Sigmoid colon (tissue), 7 donors: Measurements from ENCODE around the gene ZNF544. TPM values are rescaled to one million over a fixed set of nuclear protein-coding genes. Genes with fewer than 3 reads are reported as not detected.
A peak's percentile ranks its signal among the peaks of the same experiment; 100 is the strongest.

Experiments
- DNase-seq: peaks from one replicate; pipeline ENCODE4 v3.0.0-alpha.2; 2019
- H3K27ac ChIP-seq, 4 donors: fragments of 200-600 bp; sonication (generic); one replicate each; pipeline ENCODE4 v1.5.1; 2016 to 2019; ENCODE audit warnings: mild to moderate bottlenecking in 1 of 4
- H3K27me3 ChIP-seq, 3 donors: fragments of 200-600 bp; sonication (generic); one replicate each; pipeline ENCODE4 v1.5.1; 2019; ENCODE audit warnings: mild to moderate bottlenecking in 1 of 3
- H3K36me3 ChIP-seq, 4 donors: fragments of 200-600 bp; sonication (generic); one replicate each; pipeline ENCODE4 v1.5.1; 2016 to 2019
- H3K4me1 ChIP-seq, 4 donors: fragments of 200-600 bp; sonication (generic); one replicate each; pipeline ENCODE4 v1.5.1; 2017 to 2019
- H3K4me3 ChIP-seq, 4 donors: fragments of 200-600 bp; sonication (generic); one replicate each; pipeline ENCODE4 v1.5.1; 2017 to 2019; ENCODE audit warnings: mild to moderate bottlenecking in 2 of 4, moderate library complexity in 1 of 4
- H3K9me3 ChIP-seq, 4 donors: fragments of 200-600 bp in 3 of 4; sonication (generic) in 3 of 4; one replicate each; pipeline versions ENCODE4 v1.5.1 to v1.6.1; 2013 to 2019
- CTCF ChIP-seq, 4 experiments: fragments of 450-650 bp in 3 of 4; fragments of 200-600 bp in 1 of 4; IDR thresholded peaks; one replicate each; pipeline ENCODE4 v1.5.1; 2016 to 2019; ENCODE audit warnings: antibody characterized with exemption in 4 of 4, mild to moderate bottlenecking in 3 of 4, moderate library complexity in 2 of 4
- EP300 ChIP-seq, 4 donors: sonication (generic); formaldehyde crosslinking; IDR thresholded peaks; one replicate each; pipeline ENCODE4 v1.6.1; 2017; ENCODE audit warnings: antibody characterized with exemption in 4 of 4
- POLR2A ChIP-seq, 2 donors: fragments of 450-650 bp; IDR thresholded peaks; one replicate each; pipeline ENCODE4 v1.6.1; 2016; ENCODE audit warnings: antibody characterized with exemption in 2 of 2, mild to moderate bottlenecking in 2 of 2, moderate library complexity in 2 of 2
- POLR2AphosphoS5 ChIP-seq, 4 donors: sonication (generic); formaldehyde crosslinking; IDR thresholded peaks; one replicate each; pipeline ENCODE4 v1.6.1; 2017; ENCODE audit warnings: antibody characterized with exemption in 4 of 4
- WGBS, 2 donors: extraction: QIAGEN DNeasy Blood & Tissue Kit; methylation state at CpG; one replicate each; pipeline ENCODE4 v1.1.7; 2013; 5-methylcytosine and 5-hydroxymethylcytosine counted together
- intact Hi-C: fragments of 100-400 bp; cut with DNase I; formaldehyde crosslinking; loops from one replicate; pipeline ENCODE4 v1.15.1; 2023
- polyA plus RNA-seq, 3 donors: library from polyadenylated mRNA; stranded (reverse); fragments of 200-250 nt; gene quantifications; one replicate each; pipeline ENCODE4 v1.2.3, GENCODE V29; 2013
- total RNA-seq, 4 donors: library from RNA; depleted of rRNA; stranded (reverse); fragments of >200 nt; gene quantifications; one replicate each; pipeline ENCODE4 v1.1.0, GENCODE V29; 2016
- donor health status: healthy with polysubstance abuse.
- donor health status: Bipolar disorder and iron deficiency.
- donor health status: healthy.

ZNF544 gene
- total and polyA plus RNA-seq, 7 donors, result 16.4 to 45.1 (median 28.6) TPM

- peaks cover 2 to 11% (median 3%) of the 10 kb centered on the region in 4 donors for H3K36me3 ChIP-seq
- no peaks in the 10 kb centered on the region for H3K4me1 ChIP-seq
- DNase-seq, result no peak
- peaks cover 48 to 72% (median 54%) of the 10 kb centered on the region in 4 donors for H3K9me3 ChIP-seq
- intact Hi-C loops, result no loop called here
- no peak overlapping the region for H3K4me3 ChIP-seq
- 95% methylated on average over 25 of the region's 25 CpGs for WGBS, 2 donors
- H3K27ac ChIP-seq, result no peak overlapping the region
- TF ChIP-seq POLR2A (IDR thresholded peaks at IDR 0.05) (no peak), CTCF (IDR thresholded peaks at IDR 0.05) (no peak), POLR2AphosphoS5 (IDR thresholded peaks at IDR 0.05) (no peak), EP300 (IDR thresholded peaks at IDR 0.05) (no peak)
- no peaks in the 10 kb centered on the region for H3K27me3 ChIP-seq
Observed at GRCh38 chr19:58217607-58218391, 10.9 kb upstream of the ZNF544 start.

- Histone ChIP-seq H3K4me3 (no peak overlapping the region), H3K4me1 (no peaks in the 10 kb centered on the region), H3K9me3 (peaks cover 40 to 64% (median 49%) of the 10 kb centered on the region in 4 donors), H3K27me3 (no peaks in the 10 kb centered on the region), H3K36me3 (peaks cover 0 to under 1% (median 0%) of the 10 kb centered on the region in 4 donors), H3K27ac (no peak overlapping the region)
- whole genome bisulfite sequencing, 2 donors, result 51 to 59% methylated on average over 9 of the region's 9 CpGs
- intact Hi-C loops, result no loop called here
- no peak for DNase-seq
- TF ChIP-seq POLR2AphosphoS5 (IDR thresholded peaks at IDR 0.05), result no peak
- TF ChIP-seq POLR2A (IDR thresholded peaks at IDR 0.05), result no peak
- TF ChIP-seq EP300 (IDR thresholded peaks at IDR 0.05), result no peak
- TF ChIP-seq CTCF (IDR thresholded peaks at IDR 0.05), result no peak
Observed at GRCh38 chr19:58218899-58219298, 9.8 kb upstream of the ZNF544 start.

GRCh38 chr19:58227964-58228584, 640 bp upstream of the ZNF544 start:
- no peak for DNase-seq
- H3K4me1 ChIP-seq, result peaks cover 0 to 16% (median 13%) of the 10 kb centered on the region in 4 donors
- H3K27me3 ChIP-seq, result no peaks in the 10 kb centered on the region
- WGBS, 2 donors, result 9% methylated on average over 23 of the region's 23 CpGs
- intact Hi-C loops, result no loop called here
- peaks cover 4 to 22% (median 13%) of the 10 kb centered on the region in 4 donors for H3K9me3 ChIP-seq
- no peak for TF ChIP-seq CTCF (IDR thresholded peaks at IDR 0.05)
- no peak for TF ChIP-seq POLR2A (IDR thresholded peaks at IDR 0.05)
- TF ChIP-seq EP300 (IDR thresholded peaks at IDR 0.05), result no peak
- TF ChIP-seq POLR2AphosphoS5 (IDR thresholded peaks at IDR 0.05), result no peak
- H3K4me3 ChIP-seq, result peak overlapping the region; percentile 68 to 89 (median 68)
- H3K36me3 ChIP-seq, result peaks cover 21 to 33% (median 30%) of the 10 kb centered on the region in 4 donors
- H3K27ac ChIP-seq, result peak overlapping the region; percentile 74 to 82 (median 75)

- Histone ChIP-seq H3K4me3 (peak overlapping the region; percentile 68 to 89 (median 68)), H3K27ac (peak overlapping the region; percentile 74 to 82 (median 75)), H3K36me3 (peaks cover 21 to 45% (median 39%) of the 10 kb centered on the region in 4 donors), H3K4me1 (peaks cover 0 to 16% (median 13%) of the 10 kb centered on the region in 4 donors), H3K9me3 (peaks cover 4 to 23% (median 15%) of the 10 kb centered on the region in 4 donors), H3K27me3 (no peaks in the 10 kb centered on the region)
- no peak for DNase-seq
- WGBS, 2 donors, result 28 to 30% methylated on average over 13 of the region's 13 CpGs
- no peak for TF ChIP-seq POLR2A (IDR thresholded peaks at IDR 0.05)
- no peak for TF ChIP-seq CTCF (IDR thresholded peaks at IDR 0.05)
- TF ChIP-seq EP300 (IDR thresholded peaks at IDR 0.05), result no peak
- TF ChIP-seq POLR2AphosphoS5 (IDR thresholded peaks at IDR 0.05), result no peak
- intact Hi-C loops, result no loop called here
Observed at GRCh38 chr19:58229255-58229639, 533 bp downstream of the ZNF544 start.
